CD14-positive monocyte (primary cell): ENCODE data around the gene FKBP10. TPM values are rescaled to one million over a fixed set of nuclear protein-coding genes. Genes with fewer than 3 reads are reported as not detected.
"Not testable (repeated sequence)": the region's sequence is repeated elsewhere in the genome, so short reads cannot be mapped to it uniquely, and the experiment has no call there.

ENCODE experiments used
- DNase-seq, 3 donors: peaks; one replicate each; pipeline ENCODE4 v3.0.0-alpha.2; 2011 to 2022
- H2AFZ ChIP-seq: 2 replicates; pipeline ENCODE4 v1.6.0; 2012; ENCODE audit warnings: mild to moderate bottlenecking, low read depth, low read length, inconsistent platforms; ENCODE audit not compliant: insufficient read depth, poor library complexity, severe bottlenecking
- H3K27ac ChIP-seq, 2 donors: 1 replicate in 1 of 2; 2 replicates in 1 of 2; pipeline ENCODE4 v1.5.1; 2012 to 2013; ENCODE audit warnings: low read length in 2 of 2, control low read depth in 1 of 2, inconsistent platforms in 1 of 2, low read depth in 1 of 2, mild to moderate bottlenecking in 1 of 2
- H3K27me3 ChIP-seq, 2 donors: one replicate each; pipeline versions ENCODE4 v1.6.0 to v1.6.1; 2011 to 2013; ENCODE audit warnings: low read length in 2 of 2; ENCODE audit not compliant: control insufficient read depth in 2 of 2, insufficient read depth in 2 of 2
- H3K36me3 ChIP-seq, 2 donors: replicated peaks in 1 of 2; 1 replicate in 1 of 2; 2 replicates in 1 of 2; pipeline versions ENCODE4 v1.5.1 to v1.6.1; 2012 to 2013; ENCODE audit warnings: low read length in 2 of 2, control low read depth in 1 of 2, inconsistent platforms in 1 of 2, mild to moderate bottlenecking in 1 of 2; ENCODE audit not compliant: insufficient read depth in 2 of 2, control insufficient read depth in 1 of 2
- H3K4me1 ChIP-seq, 2 donors: 1 replicate in 1 of 2; 2 replicates in 1 of 2; pipeline versions ENCODE4 v1.5.1 to v1.6.1; 2012 to 2013; ENCODE audit warnings: low read length in 2 of 2, control low read depth in 1 of 2, inconsistent platforms in 1 of 2, mild to moderate bottlenecking in 1 of 2, moderate library complexity in 1 of 2; ENCODE audit not compliant: insufficient read depth in 2 of 2, control insufficient read depth in 1 of 2
- H3K4me2 ChIP-seq: replicated peaks from 2 replicates; pipeline ENCODE3; 2012; ENCODE audit warnings: low read length, moderate library complexity, mild to moderate bottlenecking; ENCODE audit not compliant: poor library complexity, severe bottlenecking; ENCODE audit errors: extremely low read depth
- H3K4me3 ChIP-seq, 3 experiments: fragments of 200-600 bp in 1 of 3; sonication (generic) in 1 of 3; replicated peaks in 1 of 3; 1 replicate in 2 of 3; 2 replicates in 1 of 3; pipeline ENCODE4 v1.5.1; 2011 to 2013; ENCODE audit warnings: low read length in 3 of 3, mild to moderate bottlenecking in 3 of 3, control low read depth in 2 of 3, low read depth in 2 of 3, inconsistent platforms in 1 of 3, moderate library complexity in 1 of 3
- H3K79me2 ChIP-seq: 2 replicates; pipeline ENCODE4 v1.6.0; 2012; ENCODE audit warnings: mild to moderate bottlenecking, control low read depth, inconsistent platforms, low read length, moderate library complexity; ENCODE audit not compliant: insufficient read depth
- H3K9ac ChIP-seq: 2 replicates; pipeline ENCODE4 v1.6.0; 2017; ENCODE audit warnings: low read length, mild to moderate bottlenecking; ENCODE audit not compliant: insufficient read depth, poor library complexity, severe bottlenecking
- H3K9me3 ChIP-seq, 2 donors: replicated peaks in 1 of 2; 1 replicate in 1 of 2; 2 replicates in 1 of 2; pipeline versions ENCODE4 v1.5.1 to v1.6.1; 2012 to 2013; ENCODE audit warnings: low read length in 2 of 2, control low read depth in 1 of 2; ENCODE audit not compliant: control insufficient read depth in 1 of 2, insufficient read depth in 1 of 2
- H4K20me1 ChIP-seq: 2 replicates; pipeline ENCODE4 v1.6.0; 2012; ENCODE audit warnings: mild to moderate bottlenecking, low read length, control low read depth, moderate library complexity; ENCODE audit not compliant: insufficient read depth
- H3K27ac Mint-ChIP-seq, 7 donors: one replicate each; pipeline ENCODE4 v1.8.0; 2020; ENCODE audit warnings: mild to moderate bottlenecking in 7 of 7, mixed read lengths in 7 of 7, moderate library complexity in 6 of 7, inconsistent platforms in 2 of 7
- H3K27me3 Mint-ChIP-seq, 3 donors: one replicate each; pipeline ENCODE4 v1.8.0; 2021 to 2022; ENCODE audit warnings: low read depth in 3 of 3, mild to moderate bottlenecking in 3 of 3, mixed read lengths in 3 of 3, moderate library complexity in 3 of 3, inconsistent platforms in 1 of 3
- H3K36me3 Mint-ChIP-seq, 2 donors: one replicate each; pipeline ENCODE4 v1.8.0; 2020; ENCODE audit warnings: mixed read lengths in 2 of 2, inconsistent platforms in 1 of 2, mild to moderate bottlenecking in 1 of 2
- H3K4me1 Mint-ChIP-seq: one replicate; pipeline ENCODE4 v1.8.0; 2020; ENCODE audit warnings: mild to moderate bottlenecking, mixed read lengths
- H3K4me3 Mint-ChIP-seq, 2 donors: one replicate each; pipeline ENCODE4 v1.8.0; 2020; ENCODE audit warnings: mild to moderate bottlenecking in 2 of 2, mixed read lengths in 2 of 2, moderate library complexity in 1 of 2
- H3K9me3 Mint-ChIP-seq, 7 donors: one replicate each; pipeline ENCODE4 v1.8.0; 2020 to 2022; ENCODE audit warnings: mixed read lengths in 7 of 7, mild to moderate bottlenecking in 6 of 7, moderate library complexity in 6 of 7, inconsistent platforms in 2 of 7
- CTCF ChIP-seq: fragments of 200-600 bp; IDR thresholded peaks from one replicate; pipeline ENCODE4 v1.8.0; 2022; ENCODE audit warnings: antibody characterized with exemption, mild to moderate bottlenecking
- WGBS: methylation state at CpG from one replicate; pipeline ENCODE4 v1.1.5; 2013; ENCODE audit warnings: missing lambda C conversion rate; ENCODE audit not compliant: insufficient coverage; 5-methylcytosine and 5-hydroxymethylcytosine counted together
- intact Hi-C, 2 donors: fragments of 100-400 bp; cut with micrococcal nuclease; formaldehyde crosslinking; loops; one replicate each; pipeline versions ENCODE4 v1.15.0 to v1.15.1; 2023
- polyA plus RNA-seq, 3 donors: library from polyadenylated mRNA; depleted of rRNA in 1 of 3; unstranded in 2 of 3; stranded (reverse) in 1 of 3; fragments of 300-500 nt in 2 of 3; fragments of >200 nt in 1 of 3; fragmentation: Illumina TruSeq in 2 of 3; gene quantifications; 1 replicate in 2 of 3; 2 replicates in 1 of 3; pipeline ENCODE4 v1.2.3, GENCODE V29; 2012 to 2021

FKBP10 gene
- polyA plus RNA-seq, 3 donors, result not detected

- Histone ChIP-seq H3K9me3 (no peaks in the 10 kb centered on the region), H3K4me2 (no peak overlapping the region), H3K4me1 (peaks cover 26% of the 10 kb centered on the region in 2 donors), H3K79me2 (no peaks in the 10 kb centered on the region), H2AFZ (no peak overlapping the region), H4K20me1 (peaks cover 55% of the 10 kb centered on the region), H3K36me3 (peaks cover 7 to 35% of the 10 kb centered on the region in 2 donors), H3K9ac (no peak overlapping the region), H3K27ac (no peak overlapping the region), H3K27me3 (no peaks in the 10 kb centered on the region), H3K4me3 (no peak overlapping the region)
- no peak for TF ChIP-seq CTCF
- H3K4me3 Mint-ChIP-seq, result no peak overlapping the region
- H3K9me3 Mint-ChIP-seq, result peaks cover 0 to 2% (median 0%) of the 10 kb centered on the region in 7 donors
- H3K27me3 Mint-ChIP-seq, result peaks cover 0 to 11% (median 10%) of the 10 kb centered on the region in 3 donors
- no peak for DNase-seq
- intact Hi-C loops, result no loop called here
- peaks cover 22% of the 10 kb centered on the region for H3K4me1 Mint-ChIP-seq
- peak overlapping the region in 1 of 7 donors; percentile 48 for H3K27ac Mint-ChIP-seq
- peaks cover 5 to 6% of the 10 kb centered on the region in 2 donors for H3K36me3 Mint-ChIP-seq
- 99% methylated on average over 7 of the region's 12 CpGs for WGBS
Observed at GRCh38 chr17:41775394-41776226, 37.2 kb upstream of the FKBP10 start.

GRCh38 chr17:41776262-41776900 is 36.4 kb upstream of the FKBP10 start:
- H3K27ac Mint-ChIP-seq, result peak overlapping the region in 1 of 7 donors; percentile 41
- H3K4me2 ChIP-seq, H3K9me3 Mint-ChIP-seq, H3K9me3 ChIP-seq, H3K27ac ChIP-seq, H3K36me3 Mint-ChIP-seq, H3K9ac ChIP-seq, DNase-seq, H3K79me2 ChIP-seq, intact Hi-C loops, H3K27me3 Mint-ChIP-seq, H3K4me3 ChIP-seq, H3K27me3 ChIP-seq, H2AFZ ChIP-seq, H3K4me3 Mint-ChIP-seq: not testable (repeated sequence)
- H3K36me3 ChIP-seq, result peaks cover 3 to 28% of the 10 kb centered on the region in 2 donors
- H4K20me1 ChIP-seq, result peaks cover 56% of the 10 kb centered on the region
- H3K4me1 ChIP-seq, result peaks cover 26% of the 10 kb centered on the region in 2 donors
- 88% methylated on average over 7 of the region's 14 CpGs for WGBS
- peaks cover 23% of the 10 kb centered on the region for H3K4me1 Mint-ChIP-seq
